ENCODE results near the gene PHC2.

GRCh38 chr1:33377756-33378155, 53.1 kb downstream of the PHC2 start:
- TF ChIP-seq CTCF (IDR thresholded peaks at IDR 0.05) (no peak), EZH2 (IDR thresholded peaks at IDR 0.05) (no peak)
